ENCODE data around the gene PAK3.

- TF ChIP-seq CTCF (IDR thresholded peaks at IDR 0.05) (no peak), POLR2A (IDR thresholded peaks at IDR 0.05) (no peak)
These were observed 71.3 kb downstream of the PAK3 start for GRCh38 chrX:111167334-111167733.

Data from thyroid gland (tissue), 4 donors.